ENCODE measurements around the gene SHISA5. TPM values are rescaled to one million over a fixed set of nuclear protein-coding genes. Genes with fewer than 3 reads are reported as not detected.

The SHISA5 gene
- total RNA-seq, 1 donor = 107 TPM

- no peak for DNase-seq (ENCODE audit: low read depth)
- no peak for TF ChIP-seq CTCF (IDR thresholded peaks at IDR 0.05; ENCODE audit: insufficient read depth, low read length)
- no peak overlapping the region for H3K4me3 ChIP-seq (ENCODE audit: low read depth, low read length)
These were observed 43.5 kb downstream of the SHISA5 start for GRCh38 chr3:48460517-48460902.

GRCh38 chr3:48459773-48460516 is 44.0 kb downstream of the SHISA5 start:
- no peak overlapping the region for H3K4me3 ChIP-seq (ENCODE audit: low read depth, low read length)
- no peak for TF ChIP-seq CTCF (IDR thresholded peaks at IDR 0.05; ENCODE audit: insufficient read depth, low read length)
- DNase-seq (ENCODE audit: low read depth) = peak; percentile 34

- TF ChIP-seq CTCF (IDR thresholded peaks at IDR 0.05; ENCODE audit: insufficient read depth, low read length) = no peak
- DNase-seq (ENCODE audit: low read depth) = no peak
- no peak overlapping the region for H3K4me3 ChIP-seq (ENCODE audit: low read depth, low read length)
These were observed 44.6 kb downstream of the SHISA5 start for GRCh38 chr3:48459331-48459730.

GRCh38 chr3:48456456-48456855 is 47.5 kb downstream of the SHISA5 start:
- DNase-seq (ENCODE audit: low read depth) = no peak
- TF ChIP-seq CTCF (IDR thresholded peaks at IDR 0.05; ENCODE audit: insufficient read depth, low read length) = no peak
- no peak overlapping the region for H3K4me3 ChIP-seq (ENCODE audit: low read depth, low read length)

- TF ChIP-seq CTCF (IDR thresholded peaks at IDR 0.05; ENCODE audit: insufficient read depth, low read length) = no peak
- no peak overlapping the region for H3K4me3 ChIP-seq (ENCODE audit: low read depth, low read length)
- DNase-seq (ENCODE audit: low read depth) = no peak
These were observed 52.7 kb downstream of the SHISA5 start for GRCh38 chr3:48451270-48451669.

GRCh38 chr3:48446425-48447193 is 57.4 kb downstream of the SHISA5 start, which contains the start of gene ATRIP:
Gene ATRIP (plus strand): TSS chr3:48446737. CDS start chr3:48446846, 109 bp downstream.
- no peak for TF ChIP-seq CTCF (IDR thresholded peaks at IDR 0.05; ENCODE audit: insufficient read depth, low read length)
- peak within 1 kb of the TSS; percentile 92 for H3K4me3 ChIP-seq (ENCODE audit: low read depth, low read length)
- DNase-seq (ENCODE audit: low read depth) = peak; percentile 71
